ENCODE data around the gene CHMP1A.

DNA sequence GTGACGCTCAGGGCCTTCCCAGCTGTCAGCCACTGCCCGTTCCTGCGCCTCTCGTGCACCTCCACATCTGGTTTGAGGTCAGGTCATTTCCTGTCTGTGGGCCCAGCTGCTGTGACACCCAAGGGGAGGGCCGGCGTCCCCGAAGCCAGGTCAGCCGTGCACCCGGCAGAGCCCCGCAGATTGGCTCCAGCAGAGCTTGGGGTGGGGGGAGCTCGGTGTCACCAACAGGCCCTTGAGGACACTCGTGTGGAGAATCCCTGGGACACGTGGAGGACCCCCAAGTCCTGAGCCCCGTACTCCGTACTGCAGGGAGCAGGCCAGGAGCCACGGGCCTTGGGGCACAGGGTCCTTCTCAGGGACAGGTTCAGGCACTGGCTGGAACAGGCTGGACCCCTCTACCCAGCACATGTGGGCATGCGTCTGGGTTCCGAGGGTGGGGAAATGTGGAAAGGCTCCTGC, 39.2 kb upstream of the CHMP1A start:
- TF ChIP-seq POLR2AphosphoS5 (IDR thresholded peaks at IDR 0.05; ENCODE audit: low read depth, low read length): no peak; the same call in 1 of the 2 replicates
- TF ChIP-seq, protein P1, sequence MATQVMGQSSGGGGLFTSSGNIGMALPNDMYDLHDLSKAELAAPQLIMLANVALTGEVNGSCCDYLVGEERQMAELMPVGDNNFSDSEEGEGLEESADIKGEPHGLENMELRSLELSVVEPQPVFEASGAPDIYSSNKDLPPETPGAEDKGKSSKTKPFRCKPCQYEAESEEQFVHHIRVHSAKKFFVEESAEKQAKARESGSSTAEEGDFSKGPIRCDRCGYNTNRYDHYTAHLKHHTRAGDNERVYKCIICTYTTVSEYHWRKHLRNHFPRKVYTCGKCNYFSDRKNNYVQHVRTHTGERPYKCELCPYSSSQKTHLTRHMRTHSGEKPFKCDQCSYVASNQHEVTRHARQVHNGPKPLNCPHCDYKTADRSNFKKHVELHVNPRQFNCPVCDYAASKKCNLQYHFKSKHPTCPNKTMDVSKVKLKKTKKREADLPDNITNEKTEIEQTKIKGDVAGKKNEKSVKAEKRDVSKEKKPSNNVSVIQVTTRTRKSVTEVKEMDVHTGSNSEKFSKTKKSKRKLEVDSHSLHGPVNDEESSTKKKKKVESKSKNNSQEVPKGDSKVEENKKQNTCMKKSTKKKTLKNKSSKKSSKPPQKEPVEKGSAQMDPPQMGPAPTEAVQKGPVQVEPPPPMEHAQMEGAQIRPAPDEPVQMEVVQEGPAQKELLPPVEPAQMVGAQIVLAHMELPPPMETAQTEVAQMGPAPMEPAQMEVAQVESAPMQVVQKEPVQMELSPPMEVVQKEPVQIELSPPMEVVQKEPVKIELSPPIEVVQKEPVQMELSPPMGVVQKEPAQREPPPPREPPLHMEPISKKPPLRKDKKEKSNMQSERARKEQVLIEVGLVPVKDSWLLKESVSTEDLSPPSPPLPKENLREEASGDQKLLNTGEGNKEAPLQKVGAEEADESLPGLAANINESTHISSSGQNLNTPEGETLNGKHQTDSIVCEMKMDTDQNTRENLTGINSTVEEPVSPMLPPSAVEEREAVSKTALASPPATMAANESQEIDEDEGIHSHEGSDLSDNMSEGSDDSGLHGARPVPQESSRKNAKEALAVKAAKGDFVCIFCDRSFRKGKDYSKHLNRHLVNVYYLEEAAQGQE (IDR thresholded peaks at IDR 0.05; ENCODE audit: insufficient read depth in 1 of 2, low read depth in 2 of 2, low read length in 2 of 2): no peak
- no peak for TF ChIP-seq SIN3A (IDR thresholded peaks at IDR 0.05; ENCODE audit: borderline replicate concordance, insufficient read depth, low read length)
- no peak for TF ChIP-seq TAF1 (IDR thresholded peaks at IDR 0.05; ENCODE audit: borderline replicate concordance, insufficient read depth, low read length)
- no peak for TF ChIP-seq FOXP2 (optimal IDR thresholded peaks at IDR 0.05; ENCODE audit: borderline replicate concordance, extremely low read depth, extremely low read length, insufficient read depth)

Data from PFSK-1 (cell line).